Measurements from ENCODE around the gene PKP2.

The PKP2 gene

GRCh38 chr12:32834122-32834521 lies 62.5 kb downstream of the PKP2 start:
- TF ChIP-seq REST (IDR thresholded peaks at IDR 0.05; ENCODE audit: insufficient replicate concordance, low read depth), result no peak
- H3K27me3 ChIP-seq (ENCODE audit: insufficient read depth, poor library complexity, severe bottlenecking), result no peaks in the 10 kb centered on the region
- DNase-seq (ENCODE audit: low read depth in 1 of 2, low spot score in 1 of 2), result no peak
- no peak overlapping the region for H3K27ac ChIP-seq (replicated peaks)
- H3K4me3 ChIP-seq (replicated peaks; ENCODE audit: insufficient read depth, low read length), result no peak overlapping the region

- Histone ChIP-seq H3K27ac (replicated peaks) (no peak overlapping the region), H3K4me3 (replicated peaks; ENCODE audit: insufficient read depth, low read length) (no peak overlapping the region), H3K27me3 (ENCODE audit: insufficient read depth, poor library complexity, severe bottlenecking) (no peaks in the 10 kb centered on the region)
- no peak for DNase-seq (ENCODE audit: low read depth in 1 of 2, low spot score in 1 of 2)
- TF ChIP-seq SPI1 (IDR thresholded peaks at IDR 0.05; ENCODE audit: borderline replicate concordance, low read depth) (no peak), CTCF (IDR thresholded peaks at IDR 0.05; ENCODE audit: insufficient read depth, low read length) (no peak), GABPA (IDR thresholded peaks at IDR 0.05; ENCODE audit: low read depth) (no peak), REST (IDR thresholded peaks at IDR 0.05; ENCODE audit: insufficient replicate concordance, low read depth) (no peak), POLR2AphosphoS5 (IDR thresholded peaks at IDR 0.05; ENCODE audit: low read depth) (no peak)
Observed at GRCh38 chr12:32828552-32828951, 68.0 kb downstream of the PKP2 start.

GRCh38 chr12:32828120-32828519 lies 68.5 kb downstream of the PKP2 start:
- H3K27me3 ChIP-seq (ENCODE audit: insufficient read depth, poor library complexity, severe bottlenecking), result no peaks in the 10 kb centered on the region
- no peak for DNase-seq (ENCODE audit: low read depth in 1 of 2, low spot score in 1 of 2)
- no peak overlapping the region for H3K4me3 ChIP-seq (replicated peaks; ENCODE audit: insufficient read depth, low read length)
- H3K27ac ChIP-seq (replicated peaks), result no peak overlapping the region
- TF ChIP-seq POLR2AphosphoS5 (IDR thresholded peaks at IDR 0.05; ENCODE audit: low read depth) (no peak), CTCF (IDR thresholded peaks at IDR 0.05; ENCODE audit: insufficient read depth, low read length) (no peak), SPI1 (IDR thresholded peaks at IDR 0.05; ENCODE audit: borderline replicate concordance, low read depth) (no peak), GABPA (IDR thresholded peaks at IDR 0.05; ENCODE audit: low read depth) (no peak), REST (IDR thresholded peaks at IDR 0.05; ENCODE audit: insufficient replicate concordance, low read depth) (no peak)
